ENCODE results near the gene TCP10L. TPM values are rescaled to one million over a fixed set of nuclear protein-coding genes. Genes with fewer than 3 reads are reported as not detected.
A peak's percentile ranks its signal among the peaks of the same experiment; 100 is the strongest.

The TCP10L gene
- total RNA-seq, 1 donor from 2014 or later: 0.34 TPM

DNA sequence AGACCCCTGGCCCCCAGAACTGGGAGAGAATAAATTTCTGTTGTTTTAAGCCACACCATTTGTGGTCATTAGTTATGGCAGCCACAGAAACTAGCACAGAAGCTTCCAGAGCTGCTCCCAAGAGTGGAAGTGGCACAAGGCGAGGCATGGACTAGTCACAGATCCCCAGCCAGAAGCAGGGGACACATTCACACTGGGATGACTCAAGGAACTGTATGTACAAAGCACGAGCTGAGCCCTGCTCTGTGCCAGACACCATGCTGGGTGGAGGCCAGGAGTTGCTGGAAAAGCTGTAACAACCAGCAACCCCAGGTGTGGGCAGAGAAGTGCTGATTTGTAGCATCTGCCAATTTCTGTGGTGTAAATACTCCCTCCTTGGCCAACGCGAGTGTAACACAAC lies 55.6 kb downstream of the TCP10L start:
- H3K4me1 ChIP-seq (ENCODE audit: insufficient read depth, low read length): peaks cover under 1% of the 10 kb centered on the region
- FAIRE-seq: no peak
- no peak overlapping the region for H3K27ac ChIP-seq (ENCODE audit: low read depth, low read length)
- H3K4me3 ChIP-seq (ENCODE audit: insufficient read depth, low read depth, low read length): no peak overlapping the region
- no peak for DNase-seq (ENCODE audit: low read depth)
- no peaks in the 10 kb centered on the region for H3K27me3 ChIP-seq (ENCODE audit: insufficient read depth, low read length)
- no peaks in the 10 kb centered on the region for H4K20me1 ChIP-seq (ENCODE audit: insufficient read depth, low read length)
- no peaks in the 10 kb centered on the region for H3K4me1 Mint-ChIP-seq (ENCODE audit: low read depth, unreplicated experiment)
- no peaks in the 10 kb centered on the region for H3K9me3 ChIP-seq (ENCODE audit: insufficient read depth, low read depth, low read length)
- peaks cover 10% of the 10 kb centered on the region for H3K9me3 Mint-ChIP-seq (ENCODE audit: unreplicated experiment)
- TF ChIP-seq CTCF (IDR thresholded peaks at IDR 0.05; ENCODE audit: insufficient read depth, low read depth, low read length): no peak
- no peaks in the 10 kb centered on the region for H3K36me3 ChIP-seq (ENCODE audit: insufficient read depth, low read length)
- H2AFZ ChIP-seq (ENCODE audit: low read depth, low read length): no peak overlapping the region
- H3K9ac ChIP-seq (ENCODE audit: low read length): no peak overlapping the region
- H3K4me3 Mint-ChIP-seq (ENCODE audit: unreplicated experiment): no peak overlapping the region
- no peak overlapping the region for H3K4me2 ChIP-seq (ENCODE audit: low read length)
- no peaks in the 10 kb centered on the region for H3K36me3 Mint-ChIP-seq (ENCODE audit: low read depth, unreplicated experiment)
- no peak overlapping the region for H3K27ac Mint-ChIP-seq (ENCODE audit: unreplicated experiment)
- H3K27me3 Mint-ChIP-seq (ENCODE audit: low read depth, unreplicated experiment): no peaks in the 10 kb centered on the region
- H3K79me2 ChIP-seq (ENCODE audit: insufficient read depth, low read length): no peaks in the 10 kb centered on the region

DNA sequence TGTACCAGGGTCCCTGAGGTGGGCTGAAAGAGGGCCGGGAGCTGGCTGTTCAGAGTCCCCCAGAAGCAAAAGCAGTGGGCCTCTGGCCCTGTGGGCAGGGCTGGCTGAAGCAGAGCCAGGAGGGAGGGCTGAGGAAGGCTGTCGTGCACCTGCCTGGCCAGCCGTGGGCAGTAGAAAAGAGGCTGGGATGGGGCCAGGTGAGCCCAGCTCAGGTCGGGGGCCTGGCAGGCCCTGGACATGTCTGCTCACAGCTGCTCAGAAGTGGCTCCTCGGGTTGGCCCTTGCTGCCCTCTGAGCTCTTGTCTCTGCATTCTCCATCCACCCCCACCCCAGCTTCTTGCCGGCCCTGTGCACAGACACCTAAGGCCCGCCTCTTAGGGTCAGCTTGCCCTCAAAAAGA lies 60.0 kb downstream of the TCP10L start:
- Histone ChIP-seq H3K4me3 (ENCODE audit: insufficient read depth, low read depth, low read length) (no peak overlapping the region), H3K9me3 (ENCODE audit: insufficient read depth, low read depth, low read length) (no peaks in the 10 kb centered on the region), H3K27ac (ENCODE audit: low read depth, low read length) (no peak overlapping the region), H3K4me2 (ENCODE audit: low read length) (no peak overlapping the region), H3K79me2 (ENCODE audit: insufficient read depth, low read length) (no peaks in the 10 kb centered on the region), H4K20me1 (ENCODE audit: insufficient read depth, low read length) (no peaks in the 10 kb centered on the region), H3K36me3 (ENCODE audit: insufficient read depth, low read length) (no peaks in the 10 kb centered on the region), H3K27me3 (ENCODE audit: insufficient read depth, low read length) (no peaks in the 10 kb centered on the region), H2AFZ (ENCODE audit: low read depth, low read length) (no peak overlapping the region), H3K9ac (ENCODE audit: low read length) (peak overlapping the region; percentile 81), H3K4me1 (ENCODE audit: insufficient read depth, low read length) (peaks cover 38% of the 10 kb centered on the region)
- TF ChIP-seq CTCF (IDR thresholded peaks at IDR 0.05; ENCODE audit: insufficient read depth, low read depth, low read length) (no peak), EZH2 (IDR thresholded peaks at IDR 0.05; ENCODE audit: insufficient read depth, low read length) (no peak)
- H3K4me1 Mint-ChIP-seq (ENCODE audit: low read depth, unreplicated experiment): peaks cover 16% of the 10 kb centered on the region
- no peak overlapping the region for H3K4me3 Mint-ChIP-seq (ENCODE audit: unreplicated experiment)
- H3K36me3 Mint-ChIP-seq (ENCODE audit: low read depth, unreplicated experiment): no peaks in the 10 kb centered on the region
- peaks cover under 1% of the 10 kb centered on the region for H3K9me3 Mint-ChIP-seq (ENCODE audit: unreplicated experiment)
- no peak for DNase-seq (ENCODE audit: low read depth)
- no peak for FAIRE-seq
- H3K27ac Mint-ChIP-seq (ENCODE audit: unreplicated experiment): no peak overlapping the region
- H3K27me3 Mint-ChIP-seq (ENCODE audit: low read depth, unreplicated experiment): peaks cover 3% of the 10 kb centered on the region

DNA sequence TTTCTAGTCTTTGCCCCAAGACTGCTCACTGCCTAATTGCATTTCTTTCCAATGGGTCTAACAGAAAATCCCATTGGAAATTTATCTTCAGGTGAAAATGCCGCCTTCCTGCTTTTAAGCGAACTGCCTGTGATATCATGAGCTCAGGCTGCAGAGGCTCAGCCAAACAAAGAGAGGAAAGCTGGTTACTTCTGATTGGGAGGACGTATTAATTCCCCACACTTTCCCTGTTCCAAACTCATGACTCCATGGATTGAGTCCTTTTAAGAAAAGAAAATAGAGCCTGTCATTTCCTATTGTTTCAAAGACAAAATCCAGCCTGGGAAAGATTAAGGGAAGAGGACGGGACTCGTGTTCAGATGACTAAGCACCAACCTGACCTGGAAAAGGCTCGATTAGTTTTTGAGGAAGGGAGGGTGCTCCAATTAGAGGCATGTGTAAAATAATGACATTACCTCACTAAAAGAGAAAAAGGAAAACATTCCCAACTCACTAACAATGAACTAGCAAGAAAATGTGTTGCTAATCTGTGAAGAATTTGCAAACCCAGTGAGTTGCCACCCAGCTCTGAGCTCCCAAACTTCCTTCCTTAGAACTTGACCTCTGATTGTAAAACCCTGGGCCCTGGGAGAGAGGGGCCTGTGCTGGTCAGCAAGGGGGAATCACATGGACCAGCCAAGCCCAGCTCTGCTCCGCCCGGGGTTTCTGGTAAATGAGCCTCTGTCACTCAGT lies 61.2 kb downstream of the TCP10L start:
- H3K36me3 ChIP-seq (ENCODE audit: insufficient read depth, low read length): no peaks in the 10 kb centered on the region
- no peaks in the 10 kb centered on the region for H3K9me3 ChIP-seq (ENCODE audit: insufficient read depth, low read depth, low read length)
- H3K4me2 ChIP-seq (ENCODE audit: low read length): peak overlapping the region; percentile 62
- Mint-ChIP-seq H3K4me3 (ENCODE audit: unreplicated experiment) (no peak overlapping the region), H3K27me3 (ENCODE audit: low read depth, unreplicated experiment) (peaks cover 3% of the 10 kb centered on the region), H3K4me1 (ENCODE audit: low read depth, unreplicated experiment) (peaks cover 16% of the 10 kb centered on the region), H3K27ac (ENCODE audit: unreplicated experiment) (peak overlapping the region; percentile 81), H3K9me3 (ENCODE audit: unreplicated experiment) (peaks cover 1% of the 10 kb centered on the region), H3K36me3 (ENCODE audit: low read depth, unreplicated experiment) (no peaks in the 10 kb centered on the region)
- H3K4me1 ChIP-seq (ENCODE audit: insufficient read depth, low read length): peaks cover 50% of the 10 kb centered on the region
- peak overlapping the region; percentile 94 for H3K27ac ChIP-seq (ENCODE audit: low read depth, low read length)
- no peaks in the 10 kb centered on the region for H4K20me1 ChIP-seq (ENCODE audit: insufficient read depth, low read length)
- H3K9ac ChIP-seq (ENCODE audit: low read length): peak overlapping the region; percentile 81
- H3K79me2 ChIP-seq (ENCODE audit: insufficient read depth, low read length): no peaks in the 10 kb centered on the region
- DNase-seq (ENCODE audit: low read depth) (peak; percentile 94), FAIRE-seq (peak; percentile 78)
- TF ChIP-seq CTCF (IDR thresholded peaks at IDR 0.05; ENCODE audit: insufficient read depth, low read depth, low read length) (no peak), EZH2 (IDR thresholded peaks at IDR 0.05; ENCODE audit: insufficient read depth, low read length) (no peak)
- peak overlapping the region; percentile 11 for H3K4me3 ChIP-seq (ENCODE audit: insufficient read depth, low read depth, low read length)
- no peaks in the 10 kb centered on the region for H3K27me3 ChIP-seq (ENCODE audit: insufficient read depth, low read length)
- peak overlapping the region; percentile 48 for H2AFZ ChIP-seq (ENCODE audit: low read depth, low read length)
